ENCODE measurements around the gene PCGF5.
"Not testable (repeated sequence)": the region's sequence is repeated elsewhere in the genome, so short reads cannot be mapped to it uniquely, and the experiment has no call there.

PCGF5 gene

DNA sequence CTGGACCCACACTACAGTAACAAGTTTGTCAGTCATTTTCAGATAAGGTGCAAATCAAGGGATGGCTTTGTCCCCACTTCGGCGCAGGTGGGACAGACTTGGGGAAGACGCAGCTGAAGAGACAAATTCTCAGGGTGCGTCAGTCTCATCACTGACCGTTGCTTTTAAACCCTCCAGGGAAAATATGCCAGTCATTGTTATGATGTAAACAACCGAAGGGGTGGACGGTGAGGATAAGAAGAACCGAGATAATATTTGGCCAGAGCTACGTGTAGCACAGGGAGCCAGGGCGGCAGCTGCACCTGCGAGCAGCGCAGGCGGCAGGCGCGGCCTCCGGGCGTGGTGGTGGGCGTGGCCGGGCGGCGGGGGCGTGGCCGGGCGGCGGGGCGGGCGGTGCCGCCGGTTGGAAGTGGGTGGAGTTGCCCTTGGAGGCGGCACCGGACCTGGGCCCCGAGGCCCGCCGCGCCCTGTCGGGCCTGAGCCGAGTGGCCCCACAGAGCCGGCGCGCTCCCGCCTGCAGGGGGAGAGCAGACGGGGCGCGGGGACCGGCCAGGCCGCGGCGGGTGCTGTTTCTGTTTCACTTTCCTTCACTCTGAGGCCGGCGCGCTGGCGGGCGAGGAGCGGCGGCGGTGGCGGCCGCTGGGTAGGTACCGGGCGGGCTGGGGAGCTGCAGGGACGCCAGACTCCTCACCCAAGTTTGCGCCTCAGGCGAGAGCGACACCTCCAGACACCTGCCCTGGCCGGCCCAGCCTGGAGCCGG is at the start of gene PCGF5:
Gene PCGF5, plus strand, starts transcription at position 470 of the 760 bp plus-strand sequence. CDS start 2,209 bp downstream, outside the sequence.
- peak; percentile 3 to 65 for DNase-seq

DNA sequence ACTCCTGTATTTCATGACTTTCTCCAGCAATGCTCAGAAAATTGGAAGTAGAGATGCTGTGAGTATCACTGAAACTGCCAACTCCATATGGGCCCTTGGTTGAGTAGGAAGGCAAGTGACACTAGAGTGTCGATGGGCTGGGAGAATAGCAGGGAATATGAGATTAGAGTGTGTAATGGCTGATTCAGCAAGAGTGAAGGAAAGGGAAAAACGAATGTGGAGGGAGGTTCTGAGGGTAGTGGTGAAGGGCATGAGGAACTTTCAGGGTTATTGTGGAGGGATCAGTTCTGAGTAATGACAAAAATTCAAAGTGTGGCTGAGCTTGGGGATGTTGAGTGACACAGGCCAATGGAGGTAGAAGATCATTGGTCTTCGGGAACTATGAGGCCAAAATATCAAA is 49.0 kb upstream of the PCGF5 start:
- no peak for DNase-seq

GRCh38 chr10:91172348-91172747 is 48.1 kb upstream of the PCGF5 start:
- DNase-seq = no peak

DNA sequence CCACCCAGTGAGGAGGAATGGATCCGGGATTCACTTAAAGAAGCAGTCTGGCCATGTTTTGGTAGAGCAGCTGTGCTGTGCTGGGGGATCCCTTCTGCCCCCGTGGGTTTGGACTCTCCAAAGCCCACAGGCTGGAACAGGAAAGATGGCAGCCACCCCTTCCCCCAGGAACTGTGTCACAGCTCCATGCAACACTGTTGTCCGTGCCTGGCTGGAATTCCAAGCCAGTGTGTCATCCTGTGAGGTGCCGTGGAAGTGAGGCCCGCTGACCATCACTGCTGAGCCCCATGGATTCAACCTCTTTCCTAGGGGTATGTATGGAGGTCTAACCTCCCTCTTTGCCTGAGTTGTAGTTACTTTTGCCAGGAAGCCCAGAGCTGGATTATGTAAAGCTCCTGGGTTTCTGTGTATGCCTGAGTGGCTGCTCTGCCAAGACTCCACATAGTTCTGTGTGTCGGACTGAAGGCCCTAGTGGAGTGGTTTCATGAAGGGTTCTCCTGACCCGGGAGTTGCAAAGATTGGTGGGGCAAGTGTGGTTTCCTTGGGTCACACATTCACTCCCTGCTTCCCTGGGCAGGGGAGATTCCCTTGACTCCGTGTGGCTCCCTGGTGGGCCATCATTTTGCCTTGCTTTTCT is 35.1 kb upstream of the PCGF5 start:
- DNase-seq = no peak

DNA sequence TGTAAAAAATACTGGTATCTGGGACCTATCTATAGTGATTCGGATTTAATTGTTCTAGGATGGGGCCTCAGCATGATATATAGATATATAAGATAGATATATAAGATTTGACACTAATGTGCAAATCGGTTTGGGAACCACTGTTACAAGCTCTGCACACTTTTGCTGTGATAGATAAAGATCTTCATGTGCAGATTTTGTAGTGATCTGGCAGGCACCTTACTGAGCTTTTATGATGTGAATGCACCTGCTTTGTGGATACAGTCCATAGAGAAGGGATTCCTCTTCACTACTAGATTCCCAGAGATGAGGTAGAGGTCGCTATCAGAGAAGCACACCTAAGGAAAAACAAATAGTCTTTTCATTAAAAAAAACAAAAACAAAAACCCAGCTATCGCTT is 33.3 kb upstream of the PCGF5 start:
- DNase-seq = no peak

GRCh38 chr10:91188010-91188409 is 32.5 kb upstream of the PCGF5 start:
- DNase-seq = not testable (repeated sequence)

GRCh38 chr10:91188889-91189288 is 31.6 kb upstream of the PCGF5 start:
- no peak for DNase-seq

DNA sequence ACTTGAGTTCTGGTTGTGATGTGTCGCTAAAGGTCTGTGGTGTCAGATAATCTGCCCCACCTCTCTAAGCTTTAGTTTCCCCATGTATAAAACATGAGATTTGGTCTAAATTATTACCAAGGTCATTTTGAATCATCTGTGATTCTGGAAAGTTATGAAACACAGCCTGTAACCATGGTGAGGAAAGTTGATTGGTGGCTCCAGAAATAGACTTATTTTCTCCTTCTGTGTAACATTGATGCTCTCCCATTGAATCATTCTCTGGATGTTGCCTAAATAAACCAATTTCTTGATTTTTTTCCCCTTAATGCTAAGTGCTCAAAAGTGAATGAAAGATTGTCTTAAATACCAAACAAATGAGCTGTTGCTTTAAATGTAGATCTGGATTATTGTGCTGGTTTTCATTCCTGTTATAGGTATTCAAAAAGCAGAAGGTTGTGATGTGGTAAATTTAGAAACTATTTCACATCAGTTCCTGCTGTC is 30.0 kb upstream of the PCGF5 start:
- no peak for DNase-seq

DNA sequence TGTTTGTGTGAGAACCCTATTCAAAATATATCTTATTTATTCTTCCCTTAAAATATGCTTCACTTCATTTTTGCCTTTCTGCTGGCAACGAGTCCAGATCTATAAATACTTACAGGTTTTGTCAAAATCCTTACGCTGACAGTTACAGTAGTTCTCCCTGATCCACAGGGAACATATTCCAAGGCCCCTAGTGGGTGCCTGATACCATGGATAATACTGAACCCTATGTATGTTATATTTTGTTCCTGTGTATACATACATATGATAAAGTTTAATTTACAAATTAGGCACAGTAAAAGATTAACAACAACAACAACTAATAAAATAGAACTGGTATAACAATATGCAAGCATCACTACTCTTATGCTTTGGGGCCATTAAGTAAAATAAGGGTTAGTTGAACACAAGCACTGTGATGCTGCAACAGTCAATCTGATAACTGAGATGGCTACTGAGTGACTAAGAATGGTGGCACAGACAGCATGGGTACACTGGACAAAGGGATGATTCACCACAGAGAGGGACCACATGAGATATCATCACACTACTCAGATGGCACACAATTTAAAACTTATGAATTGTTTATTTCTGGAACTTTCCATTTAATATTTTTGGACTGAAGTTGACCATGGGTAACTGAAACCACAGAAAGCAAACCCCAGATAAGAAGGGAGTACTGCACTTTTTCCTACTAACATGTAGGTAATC is 29.4 kb upstream of the PCGF5 start:
- no peak for DNase-seq

DNA sequence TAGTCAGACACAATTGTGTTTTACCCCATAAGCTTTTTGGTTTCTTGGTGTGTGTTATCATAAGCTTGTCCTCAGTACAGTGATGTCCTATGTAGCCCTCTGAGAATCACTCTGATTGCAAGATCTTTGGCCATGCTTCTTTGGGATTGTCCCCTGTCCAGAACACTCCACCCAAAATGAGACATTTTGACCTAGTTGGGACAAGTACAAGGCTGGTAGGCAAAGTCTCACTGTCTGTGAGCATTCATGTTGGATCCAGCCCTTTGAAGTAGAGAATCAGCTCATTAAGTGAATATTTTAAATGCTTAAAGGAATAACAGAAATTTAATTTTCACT is 28.9 kb upstream of the PCGF5 start:
- no peak for DNase-seq

GRCh38 chr10:91194497-91195179 is 25.8 kb upstream of the PCGF5 start:
- DNase-seq = no peak

GRCh38 chr10:91196268-91197048 is 24.0 kb upstream of the PCGF5 start:
- DNase-seq = no peak

- no peak for DNase-seq
Measured at GRCh38 chr10:91197127-91197526, 23.3 kb upstream of the PCGF5 start.

DNA sequence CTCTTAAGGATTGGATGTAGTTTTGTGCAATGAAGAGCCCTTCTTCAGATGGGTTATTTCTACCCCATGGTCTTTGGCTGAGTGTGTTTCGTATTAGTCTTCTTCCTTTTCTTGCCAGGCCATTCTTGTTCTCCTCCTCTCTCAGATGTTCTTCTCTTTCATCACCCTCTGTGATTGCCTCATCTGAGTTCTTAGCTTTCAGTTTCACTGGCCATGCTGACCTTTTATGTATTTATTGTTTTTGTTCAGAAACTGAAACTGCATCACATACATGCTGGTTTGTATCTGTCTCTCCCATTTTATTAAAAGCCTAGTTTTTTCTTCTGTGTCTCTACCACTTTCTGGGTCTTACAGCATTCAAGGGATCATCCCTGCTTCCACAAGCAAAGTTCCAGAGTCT is 21.7 kb upstream of the PCGF5 start:
- DNase-seq = no peak

- no peak for DNase-seq
Measured at GRCh38 chr10:91200314-91201212, 19.9 kb upstream of the PCGF5 start.

DNA sequence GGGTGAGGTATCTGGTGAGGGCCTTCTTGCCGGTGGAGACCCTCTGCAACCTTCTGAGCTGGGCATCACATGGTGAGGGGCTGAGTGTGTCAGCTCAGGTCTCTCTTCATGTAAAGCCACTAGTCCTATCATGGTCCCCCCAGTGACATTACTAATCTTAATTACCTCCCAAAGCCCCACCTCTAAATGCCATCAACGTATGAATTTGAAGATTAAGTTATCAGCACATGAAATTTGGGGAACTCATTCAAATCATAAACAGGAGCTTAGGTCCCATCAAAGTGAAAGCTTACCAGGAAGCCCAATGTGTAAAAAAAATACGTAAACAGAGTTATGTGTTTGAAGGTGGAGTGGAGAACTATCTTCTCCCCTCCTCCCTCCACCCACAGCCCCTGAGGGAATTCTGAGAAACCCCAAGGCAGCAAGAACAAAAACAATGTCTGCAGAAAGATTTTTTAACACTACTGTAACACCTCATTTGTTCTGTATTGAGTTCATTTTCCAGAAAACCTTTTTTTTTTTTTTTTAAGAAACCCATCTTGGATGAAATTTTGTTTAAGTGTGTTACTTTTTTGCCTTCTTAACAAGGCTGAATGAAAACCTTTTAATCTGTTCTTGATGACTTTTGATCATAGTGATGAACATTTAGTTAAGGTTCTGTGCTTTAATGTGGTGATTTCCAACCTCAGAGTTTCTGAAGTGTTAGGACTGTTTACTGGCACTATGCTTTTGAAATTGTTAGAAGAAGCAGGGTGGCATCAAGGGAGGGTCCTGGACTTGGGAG is 19.1 kb upstream of the PCGF5 start:
- DNase-seq = no peak

- no peak for DNase-seq
Measured at GRCh38 chr10:91206427-91206826, 14.0 kb upstream of the PCGF5 start.

- DNase-seq = no peak
Measured at GRCh38 chr10:91206837-91207474, 13.5 kb upstream of the PCGF5 start.

DNA sequence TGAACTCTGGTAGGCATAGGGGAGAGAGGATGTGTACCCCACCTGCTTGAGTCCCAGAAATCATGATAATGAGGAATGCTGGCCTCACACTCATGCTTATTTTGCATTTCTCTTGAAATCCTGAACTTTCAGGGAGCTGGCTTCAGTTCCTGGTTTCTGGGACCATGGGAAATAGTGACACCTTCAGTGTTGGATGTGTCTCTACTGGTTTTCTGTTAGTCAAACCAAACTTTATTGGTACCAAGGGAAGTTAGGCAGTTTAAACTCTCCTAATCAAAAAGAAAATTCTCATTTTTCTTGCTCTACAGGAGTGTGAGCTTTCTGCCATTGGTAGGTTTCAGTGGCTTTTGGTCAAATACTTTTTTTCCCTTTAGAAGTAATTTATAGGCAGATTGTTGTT is 11.8 kb upstream of the PCGF5 start:
- no peak for DNase-seq

- DNase-seq = no peak
Measured at GRCh38 chr10:91210014-91210413, 10.4 kb upstream of the PCGF5 start.

Data from NCI-H446 (cell line).